Transverse colon (tissue), 4 donors: ENCODE measurements around the gene TDO2. TPM values are rescaled to one million over a fixed set of nuclear protein-coding genes. Genes with fewer than 3 reads are reported as not detected.

Experiments
- DNase-seq: peaks from one replicate; pipeline ENCODE4 v3.0.0-alpha.2; 2019
- H3K27ac ChIP-seq, 4 donors: fragments of 200-600 bp; sonication (generic); 2 replicates each; pipeline ENCODE4 v1.5.1; 2016 to 2018; ENCODE audit warnings: inconsistent platforms in 4 of 4
- H3K27me3 ChIP-seq: fragments of 200-600 bp; sonication (generic); 2 replicates; pipeline ENCODE4 v1.5.1; 2017; ENCODE audit warnings: inconsistent platforms
- H3K36me3 ChIP-seq, 4 donors: fragments of 200-600 bp; sonication (generic); 2 replicates each; pipeline ENCODE4 v1.5.1; 2017 to 2019; ENCODE audit warnings: inconsistent platforms in 4 of 4
- H3K4me1 ChIP-seq, 4 donors: fragments of 200-600 bp; sonication (generic); 2 replicates each; pipeline ENCODE4 v1.5.1; 2017 to 2020; ENCODE audit warnings: inconsistent platforms in 4 of 4
- H3K4me3 ChIP-seq, 4 donors: fragments of 200-600 bp; sonication (generic); 1 replicate in 1 of 4; 2 replicates in 3 of 4; pipeline versions ENCODE4 v1.5.1 to v1.6.1; 2017 to 2019; ENCODE audit warnings: inconsistent platforms in 4 of 4
- H3K9me3 ChIP-seq, 2 donors: fragments of 200-600 bp; sonication (generic); 2 replicates each; pipeline ENCODE4 v1.5.1; 2017 to 2019; ENCODE audit warnings: inconsistent platforms in 2 of 2
- CTCF ChIP-seq, 5 experiments: fragments of 200-600 bp in 3 of 5; fragments of 450-650 bp in 2 of 5; sonication (generic) in 3 of 5; IDR thresholded peaks; 1 replicate in 2 of 5; 2 replicates in 3 of 5; pipeline ENCODE4 v1.5.1; 2016 to 2017; ENCODE audit warnings: antibody characterized with exemption in 5 of 5, inconsistent platforms in 3 of 5, mild to moderate bottlenecking in 2 of 5, moderate library complexity in 1 of 5
- EP300 ChIP-seq: sonication (generic); formaldehyde crosslinking; IDR thresholded peaks from one replicate; pipeline ENCODE4 v1.6.1; 2017; ENCODE audit warnings: antibody characterized with exemption, low read depth
- POLR2A ChIP-seq: fragments of 450-650 bp; IDR thresholded peaks from one replicate; pipeline ENCODE4 v1.6.1; 2016; ENCODE audit warnings: antibody characterized with exemption, mild to moderate bottlenecking, moderate library complexity
- POLR2AphosphoS5 ChIP-seq, 3 donors: sonication (generic); formaldehyde crosslinking; IDR thresholded peaks; one replicate each; pipeline ENCODE4 v1.6.1; 2016; ENCODE audit warnings: antibody characterized with exemption in 3 of 3
- WGBS, 2 donors: methylation state at CpG; one replicate each; pipeline ENCODE4 v1.1.5; 2018; ENCODE audit warnings: low coverage in 1 of 2; 5-methylcytosine and 5-hydroxymethylcytosine counted together
- in situ Hi-C, 4 donors: fragments of 200-750 bp; cut with MboI; loops; one replicate each; pipeline versions ENCODE4 v1.15.0 to v1.15.1; 2017; ENCODE audit warnings: low sequenced_read_pairs in 3 of 4, low pct_ligation_motif_present in 1 of 4, low pct_unique_long_range_greater_than_20kb in 1 of 4
- intact Hi-C: fragments of 100-400 bp; cut with DNase I; formaldehyde crosslinking; loops from one replicate; pipeline ENCODE4 v1.15.1; 2023; ENCODE audit warnings: low total_unique reads
- total RNA-seq, 4 donors: library from RNA; depleted of rRNA; stranded (reverse); fragments of >200 nt; gene quantifications; one replicate each; pipeline ENCODE4 v1.1.0, GENCODE V29; 2016

Gene TDO2
- total RNA-seq, 4 donors from 2014 or later, result 0.64 TPM; not detected in 3

- H3K27ac ChIP-seq, result no peak overlapping the region
- no peak for DNase-seq
- no peaks in the 10 kb centered on the region for H3K9me3 ChIP-seq
- no peaks in the 10 kb centered on the region for H3K36me3 ChIP-seq
- 50 to 56% methylated on average over 1 of the region's 1 CpG for WGBS, 2 donors
- in situ Hi-C loops (no loop called here), intact Hi-C loops (no loop called here)
- no peaks in the 10 kb centered on the region for H3K27me3 ChIP-seq
- H3K4me3 ChIP-seq, result no peak overlapping the region
- TF ChIP-seq EP300, result no peak
- no peak for TF ChIP-seq POLR2A
- TF ChIP-seq CTCF (IDR thresholded peaks at IDR 0.05), result no peak
- TF ChIP-seq POLR2AphosphoS5 (IDR thresholded peaks at IDR 0.05), result no peak
- no peaks in the 10 kb centered on the region for H3K4me1 ChIP-seq
Observed at GRCh38 chr4:155900381-155900780, 3.1 kb upstream of the TDO2 start.

- TF ChIP-seq POLR2AphosphoS5 (IDR thresholded peaks at IDR 0.05) (no peak), POLR2A (no peak), CTCF (IDR thresholded peaks at IDR 0.05) (no peak), EP300 (no peak)
- intact Hi-C loops (no loop called here), in situ Hi-C loops (no loop called here)
- no peak for DNase-seq
- 81 to 91% methylated on average over 2 of the region's 2 CpGs for WGBS, 2 donors
- Histone ChIP-seq H3K36me3 (no peaks in the 10 kb centered on the region), H3K27ac (no peak overlapping the region), H3K4me1 (no peaks in the 10 kb centered on the region), H3K27me3 (no peaks in the 10 kb centered on the region), H3K9me3 (no peaks in the 10 kb centered on the region), H3K4me3 (no peak overlapping the region)
Observed at GRCh38 chr4:155901013-155901412, 2.5 kb upstream of the TDO2 start.

GRCh38 chr4:155904331-155904730, 835 bp downstream of the TDO2 start:
- in situ Hi-C loops (no loop called here), intact Hi-C loops (no loop called here)
- Histone ChIP-seq H3K27ac (no peak overlapping the region), H3K36me3 (no peaks in the 10 kb centered on the region), H3K4me3 (no peak overlapping the region), H3K9me3 (no peaks in the 10 kb centered on the region), H3K27me3 (no peaks in the 10 kb centered on the region), H3K4me1 (no peaks in the 10 kb centered on the region)
- 25 to 48% methylated on average over 3 of the region's 3 CpGs for WGBS, 2 donors
- no peak for DNase-seq
- TF ChIP-seq POLR2AphosphoS5 (IDR thresholded peaks at IDR 0.05) (no peak), CTCF (IDR thresholded peaks at IDR 0.05) (no peak), POLR2A (no peak), EP300 (no peak)

- in situ Hi-C loops, result no loop called here
- TF ChIP-seq CTCF (IDR thresholded peaks at IDR 0.05) (no peak), EP300 (no peak), POLR2AphosphoS5 (IDR thresholded peaks at IDR 0.05) (no peak), POLR2A (no peak)
- Histone ChIP-seq H3K4me3 (no peak overlapping the region), H3K27ac (no peak overlapping the region), H3K27me3 (no peaks in the 10 kb centered on the region), H3K4me1 (no peaks in the 10 kb centered on the region), H3K9me3 (no peaks in the 10 kb centered on the region), H3K36me3 (no peaks in the 10 kb centered on the region)
- intact Hi-C loops, result no loop called here
- WGBS, 2 donors, result 48 to 58% methylated on average over 6 of the region's 6 CpGs
- no peak for DNase-seq
Observed at GRCh38 chr4:155906554-155907247, 3.2 kb downstream of the TDO2 start.
